CD4-positive, CD25-positive, alpha-beta regulatory T cell (primary cell): ENCODE data around the gene AIDA. TPM values are rescaled to one million over a fixed set of nuclear protein-coding genes. Genes with fewer than 3 reads are reported as not detected.
"Not testable (repeated sequence)": the region's sequence is repeated elsewhere in the genome, so short reads cannot be mapped to it uniquely, and the experiment has no call there.

ENCODE experiments used
- ATAC-seq, 2 donors: fragments of 150-1000 bp; cut with Tn5 transposase; one replicate each; pipeline ENCODE4 v1.10.0; 2021; ENCODE audit warnings: low read depth in 2 of 2, moderate number of reproducible peaks in 2 of 2, moderate library complexity in 1 of 2
- DNase-seq, 3 donors: peaks; one replicate each; pipeline versions ENCODE4 v3.0.0 to v3.0.0-alpha.2; 2012 to 2022; ENCODE audit warnings: mixed read lengths in 1 of 3
- H3K27ac ChIP-seq: one replicate; pipeline ENCODE4 v1.7.0; 2013; ENCODE audit warnings: mild to moderate bottlenecking, low read length; ENCODE audit not compliant: insufficient read depth, poor library complexity, severe bottlenecking
- H3K27me3 ChIP-seq: one replicate; pipeline ENCODE4 v1.7.0; 2013; ENCODE audit warnings: low read length; ENCODE audit not compliant: control insufficient read depth, insufficient read depth
- H3K36me3 ChIP-seq: one replicate; pipeline ENCODE4 v1.7.0; 2013; ENCODE audit warnings: mild to moderate bottlenecking, low read length, moderate library complexity; ENCODE audit not compliant: control insufficient read depth, insufficient read depth
- H3K4me1 ChIP-seq: 2 replicates; pipeline ENCODE4 v1.7.0; 2013; ENCODE audit warnings: mild to moderate bottlenecking, low read length; ENCODE audit not compliant: insufficient read depth, control insufficient read depth, poor library complexity, severe bottlenecking
- H3K4me3 ChIP-seq: one replicate; pipeline ENCODE4 v1.7.0; 2013; ENCODE audit warnings: low read depth, mild to moderate bottlenecking, low read length, moderate library complexity
- H3K9me3 ChIP-seq, 2 experiments: 1 replicate in 1 of 2; 2 replicates in 1 of 2; pipeline ENCODE4 v1.7.0; 2013; ENCODE audit warnings: low read length in 2 of 2, mild to moderate bottlenecking in 1 of 2, moderate library complexity in 1 of 2; ENCODE audit not compliant: control insufficient read depth in 2 of 2
- H3K27ac Mint-ChIP-seq, 3 donors: one replicate each; pipeline ENCODE4 v1.8.0; 2020 to 2022; ENCODE audit warnings: mild to moderate bottlenecking in 3 of 3, mixed read lengths in 3 of 3, moderate library complexity in 2 of 3
- H3K27me3 Mint-ChIP-seq: one replicate; pipeline ENCODE4 v1.8.0; 2022; ENCODE audit warnings: mild to moderate bottlenecking, mixed read lengths
- H3K36me3 Mint-ChIP-seq: one replicate; pipeline ENCODE4 v1.8.0; 2020; ENCODE audit warnings: mixed read lengths
- H3K4me1 Mint-ChIP-seq, 4 donors: one replicate each; pipeline ENCODE4 v1.8.0; 2020 to 2022; ENCODE audit warnings: mixed read lengths in 4 of 4, mild to moderate bottlenecking in 1 of 4
- H3K4me3 Mint-ChIP-seq, 4 donors: one replicate each; pipeline ENCODE4 v1.8.0; 2020 to 2022; ENCODE audit warnings: mild to moderate bottlenecking in 4 of 4, mixed read lengths in 4 of 4, moderate library complexity in 3 of 4
- H3K9me3 Mint-ChIP-seq, 7 donors: one replicate each; pipeline ENCODE4 v1.8.0; 2020 to 2022; ENCODE audit warnings: mixed read lengths in 7 of 7, mild to moderate bottlenecking in 3 of 7, moderate library complexity in 2 of 7
- polyA plus RNA-seq, 4 donors: library from polyadenylated mRNA; unstranded; fragments of 300-500 nt; fragmentation: Illumina TruSeq; gene quantifications; one replicate each; pipeline ENCODE4 v1.2.3, GENCODE V29; 2021
- total RNA-seq: library from RNA; stranded (reverse); gene quantifications from one replicate; pipeline ENCODE4 v1.2.3, GENCODE V29; 2022

Gene AIDA
- total and polyA plus RNA-seq, 5 donors from 2014 or later: 35.2 to 54.1 (median 41.8) TPM

DNA sequence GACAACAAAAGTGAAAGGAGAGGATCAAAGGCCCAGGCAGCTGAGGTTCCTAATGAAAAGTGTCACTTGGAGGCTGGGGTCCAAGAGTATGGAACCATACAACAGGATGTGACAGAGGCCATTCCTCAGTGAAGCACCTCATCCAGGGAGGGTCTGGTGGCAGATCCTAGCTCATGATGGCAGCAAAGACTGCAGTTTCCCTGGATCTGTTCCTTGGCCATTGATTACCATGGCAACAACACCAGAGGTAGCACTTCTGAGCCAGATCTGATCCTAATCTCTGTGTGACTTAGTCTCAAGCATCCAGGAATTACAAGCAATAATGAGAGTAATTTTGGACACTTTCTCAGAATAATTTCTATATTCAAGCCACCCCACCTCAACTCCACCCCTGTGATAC lies 37.6 kb upstream of the AIDA start:
- peaks cover 17% of the 10 kb centered on the region for H3K27me3 Mint-ChIP-seq
- H3K9me3 Mint-ChIP-seq: peaks cover 0 to 4% (median 0%) of the 10 kb centered on the region in 7 donors
- H3K36me3 Mint-ChIP-seq: no peaks in the 10 kb centered on the region
- ATAC-seq: no peak
- H3K4me3 ChIP-seq: no peak overlapping the region
- H3K9me3 ChIP-seq: no peaks in the 10 kb centered on the region
- peaks cover 3% of the 10 kb centered on the region for H3K27me3 ChIP-seq
- no peak overlapping the region for H3K27ac Mint-ChIP-seq
- no peak overlapping the region for H3K4me3 Mint-ChIP-seq
- no peaks in the 10 kb centered on the region for H3K4me1 ChIP-seq
- no peaks in the 10 kb centered on the region for H3K36me3 ChIP-seq
- H3K4me1 Mint-ChIP-seq: no peaks in the 10 kb centered on the region
- no peak overlapping the region for H3K27ac ChIP-seq
- DNase-seq: no peak

DNA sequence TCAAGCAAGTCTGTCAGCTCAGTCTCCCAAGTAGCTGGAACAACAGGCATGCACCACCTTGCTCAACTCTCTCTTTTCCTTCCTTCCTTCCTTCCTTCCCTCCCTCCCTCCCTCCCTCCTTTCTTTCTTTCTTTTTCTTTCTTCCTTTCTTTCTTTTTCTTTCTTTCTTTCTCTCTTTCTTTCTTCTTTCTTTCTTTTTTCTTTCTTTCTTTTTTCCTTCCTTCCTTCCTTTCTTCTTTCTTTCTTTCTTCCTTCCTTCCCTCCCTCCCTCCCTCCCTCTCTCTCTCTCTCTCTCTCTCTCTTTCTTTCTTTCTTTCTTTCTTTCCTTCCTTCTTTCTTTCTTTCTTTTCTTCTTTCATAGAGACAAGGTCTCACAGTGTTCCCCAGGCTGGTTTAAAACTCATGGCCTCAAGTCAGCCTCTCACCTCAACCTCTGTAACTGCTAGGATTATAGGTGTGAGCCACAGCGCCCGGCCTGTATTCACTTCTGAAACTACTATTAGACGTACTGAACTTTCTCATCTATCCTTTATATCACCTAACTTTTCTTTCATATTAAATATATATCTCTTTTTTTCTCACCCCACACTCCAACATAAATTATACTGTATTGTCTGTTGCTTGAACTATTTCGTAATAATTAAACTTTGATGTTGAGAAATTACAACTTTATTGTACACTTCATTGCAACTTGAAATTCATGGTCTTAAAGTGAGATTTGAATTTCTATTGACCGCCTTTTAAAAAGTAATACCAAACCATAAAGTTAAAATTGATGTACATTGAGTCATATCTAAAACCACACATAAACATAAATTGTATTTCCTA lies 29.6 kb upstream of the AIDA start:
- not testable (repeated sequence) for H3K4me3 Mint-ChIP-seq, H3K9me3 ChIP-seq, H3K4me1 Mint-ChIP-seq, DNase-seq, H3K9me3 Mint-ChIP-seq, H3K27ac Mint-ChIP-seq, H3K27me3 Mint-ChIP-seq, H3K36me3 Mint-ChIP-seq, H3K4me1 ChIP-seq, H3K36me3 ChIP-seq, H3K27ac ChIP-seq, H3K27me3 ChIP-seq, H3K4me3 ChIP-seq, ATAC-seq

DNA sequence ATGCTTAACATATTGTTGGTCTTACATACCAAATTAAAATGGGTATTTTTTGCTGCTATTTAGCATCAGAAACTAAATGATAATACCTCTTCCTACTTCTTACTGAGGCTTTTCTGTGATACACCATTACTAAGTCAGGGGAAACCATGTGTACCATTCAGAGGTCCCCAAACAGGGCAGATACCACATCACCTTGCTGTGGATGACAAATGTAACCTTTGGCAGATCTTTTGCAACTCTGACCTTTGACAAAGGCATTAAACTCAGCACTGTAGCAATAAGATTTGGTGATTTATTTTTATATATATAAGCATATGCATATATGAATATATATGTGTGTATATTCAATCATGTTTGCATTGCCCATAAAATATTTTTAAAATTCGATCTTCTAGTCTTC lies 27.6 kb upstream of the AIDA start:
- no peaks in the 10 kb centered on the region for H3K4me1 Mint-ChIP-seq
- Histone ChIP-seq H3K27me3 (no peaks in the 10 kb centered on the region), H3K4me3 (no peak overlapping the region), H3K27ac (no peak overlapping the region), H3K4me1 (no peaks in the 10 kb centered on the region), H3K9me3 (no peaks in the 10 kb centered on the region), H3K36me3 (peaks cover 16% of the 10 kb centered on the region)
- H3K27ac Mint-ChIP-seq: no peak overlapping the region
- DNase-seq (no peak), ATAC-seq (no peak)
- H3K4me3 Mint-ChIP-seq: no peak overlapping the region
- peaks cover 3% of the 10 kb centered on the region for H3K36me3 Mint-ChIP-seq
- no peaks in the 10 kb centered on the region for H3K9me3 Mint-ChIP-seq
- no peaks in the 10 kb centered on the region for H3K27me3 Mint-ChIP-seq

DNA sequence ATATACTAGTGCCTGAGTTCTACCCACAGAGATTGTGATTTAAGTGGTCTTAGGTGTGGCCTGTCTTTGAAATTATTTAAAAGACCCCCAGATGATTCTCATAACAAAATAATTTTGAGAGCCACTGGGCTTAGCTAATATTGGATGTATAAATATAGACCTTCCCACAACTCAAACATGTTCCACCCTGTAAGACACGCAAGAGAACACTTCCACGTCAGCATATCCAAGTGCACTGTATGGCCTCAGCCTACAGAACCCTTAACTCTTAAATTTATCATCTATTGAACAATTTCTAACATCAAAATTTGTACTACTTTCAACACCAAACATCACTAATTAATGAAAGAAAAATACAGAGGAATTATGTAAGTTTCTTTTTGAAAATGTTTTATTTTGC lies 27.2 kb upstream of the AIDA start:
- no peak overlapping the region for H3K4me3 ChIP-seq

DNA sequence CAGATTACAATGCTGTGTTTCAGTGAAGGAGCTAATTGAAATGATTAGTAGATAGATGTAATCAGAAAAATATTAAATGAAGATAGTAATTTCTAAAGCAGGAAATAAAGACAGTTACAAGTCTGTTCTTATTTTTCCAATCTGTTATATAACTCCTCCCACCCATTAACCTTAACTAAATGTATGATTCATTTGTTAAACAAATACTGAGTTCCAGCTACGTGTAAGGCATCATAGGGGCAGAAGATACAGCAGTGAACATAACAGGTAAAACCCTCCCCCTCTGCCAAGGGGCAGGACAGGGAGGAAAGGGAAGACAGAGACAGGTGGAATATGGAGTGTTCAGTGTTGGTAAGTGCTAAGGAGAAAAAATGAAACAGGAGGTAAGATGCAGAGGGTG lies 24.7 kb upstream of the AIDA start, which contains the start of gene FAM177B:
Gene FAM177B (plus strand): TSS at position 231 of the 400 bp plus-strand sequence. CDS start 9,344 bp downstream, outside the sequence.
- Histone ChIP-seq H3K4me3 (no peak within 1 kb of the TSS), H3K27ac (no peak within 1 kb of the TSS), H3K27me3 (no peaks in the 10 kb centered on the region), H3K4me1 (no peaks in the 10 kb centered on the region), H3K9me3 (no peaks in the 10 kb centered on the region), H3K36me3 (peaks cover 44% of the 10 kb centered on the region)
- H3K36me3 Mint-ChIP-seq: peaks cover 14% of the 10 kb centered on the region
- H3K27ac Mint-ChIP-seq: no peak within 1 kb of the TSS
- no peak for DNase-seq
- no peaks in the 10 kb centered on the region for H3K27me3 Mint-ChIP-seq
- no peak for ATAC-seq
- no peak within 1 kb of the TSS for H3K4me3 Mint-ChIP-seq
- peaks cover 0 to 9% (median 2%) of the 10 kb centered on the region in 4 donors for H3K4me1 Mint-ChIP-seq
- no peaks in the 10 kb centered on the region for H3K9me3 Mint-ChIP-seq

More for the DNA sequence above, 27.2 kb upstream of the AIDA start:
- peaks cover 3% of the 10 kb centered on the region for H3K36me3 Mint-ChIP-seq
- H3K36me3 ChIP-seq: peaks cover 21% of the 10 kb centered on the region
- H3K27ac Mint-ChIP-seq: no peak overlapping the region
- no peaks in the 10 kb centered on the region for H3K27me3 Mint-ChIP-seq
- no peaks in the 10 kb centered on the region for H3K9me3 Mint-ChIP-seq
- H3K27me3 ChIP-seq: no peaks in the 10 kb centered on the region
- no peaks in the 10 kb centered on the region for H3K4me1 Mint-ChIP-seq
- H3K4me1 ChIP-seq: no peaks in the 10 kb centered on the region
- ATAC-seq (no peak), DNase-seq (no peak)
- no peaks in the 10 kb centered on the region for H3K9me3 ChIP-seq
- H3K27ac ChIP-seq: no peak overlapping the region
- H3K4me3 Mint-ChIP-seq: no peak overlapping the region

DNA sequence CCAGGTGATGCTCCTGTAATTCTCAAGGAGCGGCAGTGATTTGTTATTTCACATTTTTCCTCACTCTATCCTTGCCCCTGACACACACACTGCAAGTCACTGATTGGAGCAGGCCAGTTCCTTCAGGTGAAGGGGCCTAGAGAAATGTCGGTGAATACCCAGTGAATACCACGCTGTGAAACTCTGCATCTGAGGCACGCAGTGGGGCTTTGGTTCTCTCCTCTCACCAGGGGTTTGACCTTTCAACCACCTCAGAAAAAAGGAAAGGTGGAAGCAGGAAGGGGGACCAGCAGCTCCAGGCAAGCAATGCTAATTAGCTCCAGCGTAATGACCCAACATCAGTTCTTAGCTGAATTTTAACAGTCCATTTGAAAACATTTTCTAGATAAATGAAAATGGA lies 24.2 kb upstream of the AIDA start:
- Mint-ChIP-seq H3K4me1 (peaks cover 0 to 9% (median 5%) of the 10 kb centered on the region in 4 donors), H3K27ac (no peak overlapping the region), H3K27me3 (no peaks in the 10 kb centered on the region), H3K4me3 (no peak overlapping the region), H3K36me3 (peaks cover 17% of the 10 kb centered on the region), H3K9me3 (no peaks in the 10 kb centered on the region)
- H3K27ac ChIP-seq: no peak overlapping the region
- H3K27me3 ChIP-seq: no peaks in the 10 kb centered on the region
- H3K4me1 ChIP-seq: no peaks in the 10 kb centered on the region
- H3K4me3 ChIP-seq: no peak overlapping the region
- ATAC-seq (no peak), DNase-seq (no peak)
- peaks cover 49% of the 10 kb centered on the region for H3K36me3 ChIP-seq
- H3K9me3 ChIP-seq: no peaks in the 10 kb centered on the region

DNA sequence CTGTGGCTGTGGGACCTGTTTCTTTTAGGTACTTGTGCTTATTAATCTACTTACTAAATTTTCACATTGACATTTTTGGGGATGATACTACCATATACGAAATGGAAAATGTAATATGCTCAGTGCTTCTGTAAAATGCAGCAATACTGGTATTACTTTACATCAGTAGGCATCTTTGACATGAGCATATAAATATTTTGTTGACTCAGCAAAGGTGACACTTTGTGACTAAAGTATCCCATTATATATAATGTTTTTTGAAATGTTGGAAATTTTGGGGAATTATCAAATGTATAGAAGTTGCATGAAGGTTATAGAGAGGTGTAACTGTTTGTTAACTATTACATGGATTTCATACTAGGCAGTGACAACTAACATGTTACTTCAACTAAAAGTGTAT lies 22.4 kb upstream of the AIDA start:
- H3K27me3 Mint-ChIP-seq: no peaks in the 10 kb centered on the region
- no peak overlapping the region for H3K4me3 Mint-ChIP-seq
- Histone ChIP-seq H3K36me3 (peaks cover 67% of the 10 kb centered on the region), H3K4me1 (no peaks in the 10 kb centered on the region), H3K27me3 (no peaks in the 10 kb centered on the region), H3K9me3 (no peaks in the 10 kb centered on the region), H3K4me3 (no peak overlapping the region), H3K27ac (no peak overlapping the region)
- H3K9me3 Mint-ChIP-seq: no peaks in the 10 kb centered on the region
- H3K4me1 Mint-ChIP-seq: peaks cover 2 to 16% (median 10%) of the 10 kb centered on the region in 4 donors
- no peak for DNase-seq
- no peak overlapping the region for H3K27ac Mint-ChIP-seq
- peaks cover 26% of the 10 kb centered on the region for H3K36me3 Mint-ChIP-seq
- no peak for ATAC-seq
